GM10847 (cell line): ENCODE data around the gene ATAD2B.

ENCODE experiments used
- POLR2A ChIP-seq: IDR thresholded peaks from 2 replicates; pipeline ENCODE4 v1.6.1; 2011; ENCODE audit not compliant: insufficient read length; ENCODE audit errors: extremely low read depth

The ATAD2B gene

GRCh38 chr2:23861952-23862351 lies 65.0 kb downstream of the ATAD2B start:
- TF ChIP-seq POLR2A: no peak

DNA sequence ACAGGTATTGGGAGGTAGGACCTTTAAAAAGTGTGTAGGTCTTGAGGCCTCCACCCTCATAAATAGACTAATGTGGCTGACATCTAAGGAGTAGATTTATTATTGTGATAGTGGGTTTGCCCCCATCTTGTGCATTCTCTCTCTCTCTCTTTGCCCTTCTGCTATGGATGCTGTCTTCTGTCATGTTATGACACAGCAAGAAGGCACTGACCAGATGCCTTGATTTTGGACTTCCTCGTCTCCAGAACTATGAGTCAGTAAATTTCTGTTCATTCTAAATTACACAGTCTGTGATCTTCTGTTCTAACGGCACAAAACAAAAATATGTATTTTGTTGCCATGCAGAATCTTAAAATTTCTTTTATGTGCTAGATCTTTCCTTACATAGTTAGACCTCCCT lies 66.9 kb downstream of the ATAD2B start:
- TF ChIP-seq POLR2A: no peak

- TF ChIP-seq POLR2A: no peak
Measured at GRCh38 chr2:23859234-23859633, 67.7 kb downstream of the ATAD2B start.

DNA sequence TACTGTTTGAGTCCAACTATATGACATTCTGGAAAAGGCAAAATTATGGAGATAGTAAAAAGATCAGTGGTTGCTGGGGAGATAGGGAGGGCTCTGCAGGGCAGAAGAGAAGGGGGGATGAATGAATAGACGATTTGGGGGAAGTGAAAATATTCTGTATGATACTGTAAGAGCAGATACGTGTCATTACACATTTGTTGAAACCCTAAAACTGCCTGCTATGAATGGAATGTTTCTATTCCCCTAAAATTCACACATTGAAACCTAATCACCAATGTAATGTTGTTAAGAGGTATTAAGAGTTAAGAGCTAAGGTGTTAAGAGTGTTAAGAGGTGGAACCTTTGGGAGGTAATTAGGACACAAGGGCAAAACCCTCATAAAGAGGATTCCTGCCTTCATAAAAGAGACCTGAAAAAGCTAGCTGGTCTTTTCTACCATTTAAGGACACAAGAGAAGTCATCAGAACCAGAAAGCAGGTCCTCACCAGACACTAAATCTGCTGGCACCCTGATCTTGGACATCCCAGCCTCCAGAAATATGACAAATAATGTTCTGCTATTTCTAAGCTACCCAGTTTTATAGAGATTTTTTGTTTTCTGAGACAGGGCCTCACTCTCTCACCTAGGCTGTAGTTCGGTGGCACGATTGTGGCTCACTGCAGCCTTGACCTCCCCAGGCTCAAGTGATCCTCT lies 76.2 kb downstream of the ATAD2B start:
- TF ChIP-seq POLR2A: no peak

GRCh38 chr2:23844905-23845304 lies 82.0 kb downstream of the ATAD2B start:
- TF ChIP-seq POLR2A: no peak

- no peak for TF ChIP-seq POLR2A
Measured at GRCh38 chr2:23843051-23843976, 83.6 kb downstream of the ATAD2B start.

- no peak for TF ChIP-seq POLR2A
Measured at GRCh38 chr2:23839919-23840578, 86.9 kb downstream of the ATAD2B start.

DNA sequence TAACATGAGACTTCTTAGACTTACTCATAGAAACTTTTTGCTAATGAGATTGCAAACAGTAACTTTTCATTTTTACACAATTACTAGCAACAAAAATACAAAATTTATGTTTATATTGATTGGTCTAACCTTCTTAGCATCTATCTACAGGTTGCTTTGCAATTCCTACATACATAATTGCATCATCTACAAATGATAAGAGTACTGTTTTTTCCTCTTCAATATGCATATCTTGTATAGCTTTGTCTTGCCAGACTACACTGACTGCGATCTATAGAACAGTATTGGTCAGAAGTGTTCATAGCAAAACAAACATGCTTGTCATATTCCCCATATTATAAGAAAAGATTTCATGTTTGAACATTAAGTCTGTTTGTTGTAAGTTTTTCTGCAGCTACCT lies 87.9 kb downstream of the ATAD2B start:
- TF ChIP-seq POLR2A: no peak

- no peak for TF ChIP-seq POLR2A
Measured at GRCh38 chr2:23838581-23838980, 88.3 kb downstream of the ATAD2B start.

- no peak for TF ChIP-seq POLR2A
Measured at GRCh38 chr2:23837871-23838270, 89.1 kb downstream of the ATAD2B start.

GRCh38 chr2:23836971-23837565 lies 89.9 kb downstream of the ATAD2B start:
- no peak for TF ChIP-seq POLR2A

DNA sequence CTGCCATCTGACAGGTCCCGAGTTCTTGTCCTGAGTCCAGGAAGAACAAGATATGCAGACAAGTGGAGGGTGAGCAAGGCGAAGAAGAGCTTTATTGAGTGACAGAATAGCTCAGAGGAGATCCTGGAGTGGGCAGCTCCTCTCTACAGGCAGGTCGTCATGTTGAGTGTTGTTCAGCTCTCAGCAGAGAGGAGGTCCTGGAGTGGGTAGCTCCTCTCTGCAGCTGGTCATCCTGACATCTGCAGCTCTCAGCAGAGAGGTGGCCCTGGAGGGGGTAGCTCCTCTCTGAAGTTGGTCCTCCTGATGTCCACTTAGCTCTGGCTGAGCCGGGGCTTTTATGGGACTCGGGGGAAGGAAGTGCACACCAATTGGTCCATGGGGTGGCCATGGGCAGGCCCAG lies 90.4 kb downstream of the ATAD2B start:
- no peak for TF ChIP-seq POLR2A

DNA sequence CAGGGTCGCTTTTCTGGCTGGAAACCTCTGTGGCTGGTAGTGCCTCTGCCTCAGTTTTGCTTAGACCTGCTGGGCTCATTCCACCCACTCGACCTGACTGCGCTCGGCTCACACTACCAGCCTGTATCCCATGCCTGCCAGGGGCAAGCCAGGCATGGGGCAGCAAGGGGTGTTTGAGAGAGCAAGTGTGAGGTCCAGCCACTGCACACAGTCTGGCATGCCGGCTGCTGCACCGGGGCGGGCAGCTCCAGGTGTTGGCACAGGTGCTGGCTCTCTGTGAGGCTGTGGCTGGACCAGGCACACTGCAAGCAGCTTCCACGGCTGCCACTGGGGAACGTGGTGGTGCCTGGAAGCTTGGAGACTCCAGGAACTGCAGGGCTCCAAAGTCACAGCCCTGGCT lies 90.9 kb downstream of the ATAD2B start:
- no peak for TF ChIP-seq POLR2A

DNA sequence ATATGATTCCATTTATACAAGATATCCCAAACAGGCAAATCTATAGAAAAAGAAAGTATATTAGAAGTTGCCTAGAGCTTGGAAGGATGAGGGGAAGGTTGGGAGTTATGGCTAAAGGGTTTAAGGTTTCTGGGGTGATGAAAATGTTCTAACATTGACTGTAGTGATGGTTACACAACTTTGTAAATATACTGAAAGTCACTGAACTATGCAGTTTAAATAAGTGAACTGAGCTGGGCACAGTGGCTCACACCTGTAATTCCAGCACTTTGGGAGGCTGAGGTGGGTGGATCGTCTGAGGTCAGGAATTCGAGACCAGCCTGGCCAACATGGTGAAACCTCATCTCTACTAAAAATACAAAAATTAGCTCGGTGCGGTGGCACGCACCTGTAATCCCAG lies 91.5 kb downstream of the ATAD2B start:
- TF ChIP-seq POLR2A: no peak

GRCh38 chr2:23828986-23829385 lies 97.9 kb downstream of the ATAD2B start:
- no peak for TF ChIP-seq POLR2A
